GM12878 (cell line): ENCODE results near the gene EML5. TPM values are rescaled to one million over a fixed set of nuclear protein-coding genes. Genes with fewer than 3 reads are reported as not detected.

Experiments
- ATAC-seq: fragments of 200-7000 bp; cut with Tn5 transposase; 3 replicates; pipeline ENCODE4 v1.9.1; 2020; ENCODE audit warnings: mild to moderate bottlenecking, moderate library complexity
- BruUV-seq: library from RNA; stranded (reverse); fragments of 400-500 nt; replicated peaks from 2 replicates; lab custom pipeline; 2021; lab: Mats Ljungman, UMichigan
- CTCF ChIA-PET: fragments of 300-600 bp; sonication (Branson Sonifier 250); formaldehyde crosslinking; extraction: SDS; loops from one replicate; lab custom pipeline; 2021; ENCODE audit warnings: inconsistent platforms; lab: Yijun Ruan, JAX
- POLR2A ChIA-PET: fragments of 350-600 bp; formaldehyde crosslinking; extraction: SDS; loops from one replicate; lab custom pipeline; 2021; ENCODE audit warnings: inconsistent platforms; lab: Charles Lee
- RAD21 ChIA-PET: fragments of 300-600 bp; sonication (Branson Sonifier 250); formaldehyde crosslinking; loops from one replicate; lab custom pipeline; 2023; ENCODE audit warnings: antibody characterized with exemption; ENCODE audit not compliant: unreplicated experiment; lab: Charles Lee
- SMC1A ChIA-PET: fragments of 300-600 bp; sonication (Branson Sonifier 250); formaldehyde crosslinking; loops from one replicate; lab custom pipeline; 2023; ENCODE audit not compliant: unreplicated experiment, uncharacterized antibody; lab: Charles Lee
- DNase-seq: peaks from one replicate; pipeline ENCODE4 v3.0.0-alpha.2; 2011; ENCODE audit warnings: low read depth, low spot score
- FAIRE-seq: peaks from 3 replicates; lab custom pipeline; 2011; peaks lifted over from hg19 to GRCh38; lab: Jason Lieb, UNC
- H2AFZ ChIP-seq: 2 replicates; pipeline ENCODE4 v1.6.0; 2011; ENCODE audit warnings: low read depth, low read length, control low read depth; ENCODE audit not compliant: control insufficient read depth
- H3K27ac ChIP-seq: 2 replicates; pipeline ENCODE4 v1.5.1; 2011; ENCODE audit warnings: control low read depth; ENCODE audit not compliant: control insufficient read depth, insufficient read depth
- H3K27me3 ChIP-seq, 2 experiments: replicated peaks in 1 of 2; 2 replicates each; pipeline versions ENCODE4 v1.6.0 to v1.6.1; 2011; ENCODE audit warnings: low read length in 1 of 2; ENCODE audit not compliant: control insufficient read depth in 2 of 2, insufficient read depth in 2 of 2
- H3K36me3 ChIP-seq, 2 experiments: 2 replicates each; pipeline ENCODE4 v1.5.1; 2011; ENCODE audit warnings: low read length in 1 of 2; ENCODE audit not compliant: control insufficient read depth in 2 of 2, insufficient read depth in 2 of 2
- H3K4me1 ChIP-seq: 2 replicates; pipeline ENCODE4 v1.6.1; 2011; ENCODE audit warnings: mild to moderate bottlenecking, low read length, moderate library complexity, mixed read lengths; ENCODE audit not compliant: control insufficient read depth, insufficient read depth
- H3K4me2 ChIP-seq: 2 replicates; pipeline ENCODE4 v1.6.0; 2011; ENCODE audit warnings: control low read depth; ENCODE audit not compliant: control insufficient read depth, insufficient read depth
- H3K4me3 ChIP-seq: fragments of 200-600 bp; sonication (generic); 2 replicates; pipeline ENCODE4 v1.5.1; 2016
- H3K79me2 ChIP-seq: 2 replicates; pipeline ENCODE4 v1.6.0; 2011; ENCODE audit warnings: low read length; ENCODE audit not compliant: control insufficient read depth, insufficient read depth
- H3K9ac ChIP-seq: 2 replicates; pipeline ENCODE4 v1.8.0; 2011; ENCODE audit warnings: low read length, control low read depth, mixed read lengths; ENCODE audit not compliant: control insufficient read depth, insufficient read depth
- H3K9me3 ChIP-seq: replicated peaks from 3 replicates; pipeline ENCODE4 v1.5.1; 2011; ENCODE audit warnings: mild to moderate bottlenecking, low read length; ENCODE audit not compliant: control insufficient read depth, insufficient read depth
- H4K20me1 ChIP-seq: 2 replicates; pipeline ENCODE4 v1.6.0; 2011; ENCODE audit not compliant: control insufficient read depth, insufficient read depth
- ASH2L ChIP-seq: fragments of 300-600, 200-600 bp; sonication (generic); IDR thresholded peaks from 2 replicates; pipeline ENCODE4 v1.6.1; 2017; ENCODE audit warnings: low read depth, mild to moderate bottlenecking, borderline replicate concordance
- BCL3 ChIP-seq: IDR thresholded peaks from 2 replicates; pipeline ENCODE4 v1.6.1; 2011; ENCODE audit warnings: borderline replicate concordance, low read depth, mild to moderate bottlenecking, moderate library complexity, low read length; ENCODE audit not compliant: insufficient read depth, poor library complexity, severe bottlenecking
- EGR1 ChIP-seq, 2 experiments: IDR thresholded peaks; 1 replicate in 1 of 2; 2 replicates in 1 of 2; pipeline ENCODE4 v1.6.1; 2011 to 2012; ENCODE audit warnings: low read depth in 2 of 2, low read length in 2 of 2, borderline replicate concordance in 1 of 2, mild to moderate bottlenecking in 1 of 2, moderate library complexity in 1 of 2
- ESRRA ChIP-seq: IDR thresholded peaks from 2 replicates; pipeline ENCODE4 v1.6.1; 2012; ENCODE audit warnings: mild to moderate bottlenecking, low read length, improper control_type of control experiment
- ETV6 ChIP-seq, 2 experiments: fragments of 450-650 bp in 1 of 2; IDR thresholded peaks in 1 of 2; conservative IDR thresholded peaks in 1 of 2; 2 replicates each; pipeline ENCODE4 v1.6.1; 2014; ENCODE audit warnings: antibody characterized with exemption in 1 of 2, borderline replicate concordance in 1 of 2, low read depth in 1 of 2, mild to moderate bottlenecking in 1 of 2, moderate library complexity in 1 of 2
- LARP7 ChIP-seq: fragments of 450-650 bp; IDR thresholded peaks from 2 replicates; pipeline ENCODE4 v1.6.1; 2017; ENCODE audit warnings: mild to moderate bottlenecking
- NFYB ChIP-seq: IDR thresholded peaks from 2 replicates; pipeline ENCODE4 v1.6.1; 2011; ENCODE audit warnings: low read depth, mild to moderate bottlenecking, low read length, improper control_type of control experiment, moderate library complexity; ENCODE audit not compliant: insufficient read depth
- NRF1 ChIP-seq: conservative IDR thresholded peaks from 2 replicates; pipeline ENCODE4 v1.6.1; 2011; ENCODE audit warnings: mild to moderate bottlenecking, low read depth, low read length, improper control_type of control experiment
- PAX5 ChIP-seq: IDR thresholded peaks from 2 replicates; pipeline ENCODE4 v1.6.1; 2011; ENCODE audit warnings: low read depth, low read length, borderline replicate concordance
- POLR2AphosphoS2 ChIP-seq: IDR thresholded peaks from 2 replicates; pipeline ENCODE4 v1.6.1; 2011; ENCODE audit warnings: low read depth, mild to moderate bottlenecking, low read length, improper control_type of control experiment, moderate library complexity
- RB1 ChIP-seq: fragments of 450-650 bp; formaldehyde crosslinking; IDR thresholded peaks from 2 replicates; pipeline ENCODE4 v1.6.1; 2017; ENCODE audit warnings: mild to moderate bottlenecking, borderline replicate concordance
- SKIL ChIP-seq: fragments of 450-650 bp; IDR thresholded peaks from 2 replicates; pipeline ENCODE4 v1.6.1; 2017; ENCODE audit warnings: mild to moderate bottlenecking, low read depth, inconsistent platforms; ENCODE audit not compliant: poor library complexity, severe bottlenecking
- ZNF622 ChIP-seq: fragments of 450-650 bp; IDR thresholded peaks from 2 replicates; pipeline ENCODE4 v1.6.1; 2017; ENCODE audit warnings: mild to moderate bottlenecking, inconsistent platforms
- WGBS: methylation state at CpG from one replicate; pipeline ENCODE4 v1.1.6; 2016; ENCODE audit warnings: low lambda C conversion rate; ENCODE audit not compliant: insufficient replicate concordance, insufficient coverage; ENCODE audit errors: missing lambda C conversion rate; 5-methylcytosine and 5-hydroxymethylcytosine counted together
- in situ Hi-C: fragments of 300-500 bp; cut with MboI; formaldehyde crosslinking; loops from 9 replicates; pipeline ENCODE4 v1.14.3; 2018; ENCODE audit warnings: mixed read lengths
- intact Hi-C: fragments of 100-400 bp; cut with micrococcal nuclease; formaldehyde crosslinking; loops from one replicate; pipeline ENCODE4 v1.14.2; 2022; ENCODE audit not compliant: unreplicated experiment
- polyA plus RNA-seq, 11 experiments: library from polyadenylated mRNA; depleted of rRNA in 4 of 11; unstranded in 6 of 11; stranded (reverse) in 5 of 11; fragments of >200 nt; fragmentation: Nextera tagmentation in 4 of 11; fragmentation: Illumina TruSeq in 1 of 11; extraction: Ambion mirVana in 4 of 11; extraction: Trizol in 1 of 11; gene quantifications; 1 replicate in 1 of 11; 2 replicates in 10 of 11; pipeline versions ENCODE4 v1.2.1 to v1.2.3, GENCODE V29; 2011 to 2016; ENCODE audit warnings: inconsistent platforms in 2 of 11, missing spikeins in 2 of 11, low read depth in 1 of 11
- total RNA-seq, 4 experiments: library from RNA; depleted of rRNA in 3 of 4; stranded (reverse); fragments of >200 nt in 3 of 4; fragmentation: Illumina TruSeq in 1 of 4; extraction: Trizol in 1 of 4; gene quantifications; 2 replicates each; pipeline versions ENCODE4 v1.2.1 to v1.2.3, GENCODE V29; 2013 to 2021
- TF ChIP-seq, protein P1 (sequence below): fragments of 450-650 bp; IDR thresholded peaks from 2 replicates; pipeline ENCODE4 v1.6.1; 2014; ENCODE audit warnings: mild to moderate bottlenecking
- TF ChIP-seq, protein P2 (sequence below): IDR thresholded peaks from 2 replicates; pipeline ENCODE4 v1.6.1; 2011; ENCODE audit warnings: low read depth, low read length, improper control_type of control experiment, borderline replicate concordance

EML5 gene
- total and polyA plus RNA-seq, 10 of the 15 experiments (the other 5 are each of a cell fraction or from before 2014, with no cell fraction given) = 0.08 to 0.35 (median 0.22) TPM; not detected in 1

DNA sequence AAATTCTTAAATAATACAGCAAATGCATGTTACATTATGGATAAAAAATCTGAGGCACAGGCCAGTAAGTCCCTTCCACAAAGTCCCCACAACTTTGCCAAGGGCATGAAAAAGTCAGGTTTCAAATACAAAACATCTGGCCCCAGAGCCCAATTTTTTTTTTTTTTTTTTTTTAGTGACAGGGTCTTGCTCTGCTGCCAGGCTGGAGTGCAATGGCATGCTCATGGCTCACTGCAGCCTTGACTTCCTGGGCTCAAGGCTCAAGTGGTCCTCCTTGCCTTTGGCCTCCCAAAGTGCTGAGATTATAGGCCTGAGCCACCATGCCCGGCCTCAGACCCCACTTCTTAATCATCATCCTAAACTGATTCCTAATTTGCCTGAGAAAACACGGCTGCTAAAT, 28.6 kb upstream of the EML5 start:
- no peak for ATAC-seq
- Histone ChIP-seq H3K27ac (no peak overlapping the region), H3K9me3 (no peaks in the 10 kb centered on the region), H3K9ac (no peak overlapping the region), H3K4me2 (no peak overlapping the region), H3K36me3 (no peaks in the 10 kb centered on the region), H3K4me1 (0 out of 2 replicates have a peak, but pooled peaks cover 2% of the 10 kb centered on the region), H3K4me3 (no peak overlapping the region), H3K79me2 (no peaks in the 10 kb centered on the region), H2AFZ (no peak overlapping the region), H3K27me3 (no peaks in the 10 kb centered on the region; a peak in 2 of 4 replicates), H4K20me1 (no peaks in the 10 kb centered on the region)
- FAIRE-seq = no peak
- ChIA-PET RAD21 (no interaction called here), SMC1A (no interaction called here), CTCF (no interaction called here), POLR2A (no interaction called here)
- intact Hi-C loops = no loop called here
- no peak for DNase-seq
- no peak for TF ChIP-seq PAX5
- TF ChIP-seq ETV6 (conservative IDR thresholded peaks at IDR 0.05 in 1 of 2, IDR thresholded peaks at IDR 0.05 in 1 of 2; ENCODE audit: borderline replicate concordance in 1 of 2, low read depth in 1 of 2) = no peak
- TF ChIP-seq, protein P1, sequence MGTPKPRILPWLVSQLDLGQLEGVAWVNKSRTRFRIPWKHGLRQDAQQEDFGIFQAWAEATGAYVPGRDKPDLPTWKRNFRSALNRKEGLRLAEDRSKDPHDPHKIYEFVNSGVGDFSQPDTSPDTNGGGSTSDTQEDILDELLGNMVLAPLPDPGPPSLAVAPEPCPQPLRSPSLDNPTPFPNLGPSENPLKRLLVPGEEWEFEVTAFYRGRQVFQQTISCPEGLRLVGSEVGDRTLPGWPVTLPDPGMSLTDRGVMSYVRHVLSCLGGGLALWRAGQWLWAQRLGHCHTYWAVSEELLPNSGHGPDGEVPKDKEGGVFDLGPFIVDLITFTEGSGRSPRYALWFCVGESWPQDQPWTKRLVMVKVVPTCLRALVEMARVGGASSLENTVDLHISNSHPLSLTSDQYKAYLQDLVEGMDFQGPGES = no peak
- TF ChIP-seq, protein P2, sequence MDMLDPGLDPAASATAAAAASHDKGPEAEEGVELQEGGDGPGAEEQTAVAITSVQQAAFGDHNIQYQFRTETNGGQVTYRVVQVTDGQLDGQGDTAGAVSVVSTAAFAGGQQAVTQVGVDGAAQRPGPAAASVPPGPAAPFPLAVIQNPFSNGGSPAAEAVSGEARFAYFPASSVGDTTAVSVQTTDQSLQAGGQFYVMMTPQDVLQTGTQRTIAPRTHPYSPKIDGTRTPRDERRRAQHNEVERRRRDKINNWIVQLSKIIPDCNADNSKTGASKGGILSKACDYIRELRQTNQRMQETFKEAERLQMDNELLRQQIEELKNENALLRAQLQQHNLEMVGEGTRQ = no peak
- no peak for TF ChIP-seq ESRRA
- no peak for TF ChIP-seq ASH2L
- TF ChIP-seq BCL3 = no peak
- no peak for TF ChIP-seq LARP7
- TF ChIP-seq NFYB = no peak
- no peak for TF ChIP-seq RB1
- no peak for TF ChIP-seq SKIL
- no peak for TF ChIP-seq NRF1
- no peak for TF ChIP-seq ZNF622
- TF ChIP-seq POLR2AphosphoS2 = no peak
- TF ChIP-seq EGR1 (IDR thresholded peaks at IDR 0.05; ENCODE audit: borderline replicate concordance in 1 of 2, low read depth in 2 of 2, low read length in 2 of 2) = no peak
- BruUV-seq = no TSS peak
- WGBS = 22% methylated on average over 2 of the region's 2 CpGs
- in situ Hi-C loops = no loop called here
